ENCODE measurements around the gene COL15A1. TPM values are rescaled to one million over a fixed set of nuclear protein-coding genes. Genes with fewer than 3 reads are reported as not detected.

Gene COL15A1
- total and polyA plus RNA-seq, 2 of the 8 experiments (the other 6 are each of a cell fraction or from before 2014, with no cell fraction given) = 0.12 to 0.15 TPM

GRCh38 chr9:99085949-99086948 lies 142.5 kb downstream of the COL15A1 start:
- H3K9me3 ChIP-seq (ENCODE audit: insufficient read depth in 2 of 2, low read depth in 1 of 2, low read length in 1 of 2) = peaks cover 9 to 10% of the 10 kb centered on the region in 2 experiments; a peak in 3 of 4 replicates
- no peak overlapping the region for H3K4me3 ChIP-seq (ENCODE audit: extremely low read depth in 1 of 4, insufficient read depth in 2 of 4, low read depth in 3 of 4, low read length in 4 of 4)
- no peak overlapping the region for H2BK20ac ChIP-seq (ENCODE audit: low read length)
- H2AK5ac ChIP-seq (ENCODE audit: low read depth, low read length) = no peak overlapping the region
- no peaks in the 10 kb centered on the region for H3K23me2 ChIP-seq (ENCODE audit: low read depth, low read length)
- H4K8ac ChIP-seq (ENCODE audit: extremely low read depth, insufficient read depth, low read length) = no peak overlapping the region
- no peak overlapping the region for H3K18ac ChIP-seq (ENCODE audit: extremely low read depth, low read length)
- H2BK15ac ChIP-seq (ENCODE audit: low read length) = no peak overlapping the region
- H3K4me2 ChIP-seq (ENCODE audit: insufficient read depth in 1 of 2, low read depth in 2 of 2, low read length in 2 of 2) = no peak overlapping the region
- H3K14ac ChIP-seq (ENCODE audit: insufficient read length) = no peak overlapping the region
- H3K27ac ChIP-seq (ENCODE audit: low read depth, low read length) = no peak overlapping the region
- no peak overlapping the region for H3K4ac ChIP-seq (replicated peaks; ENCODE audit: insufficient read length, low read depth, low read length)
- ChIA-PET CTCF (ENCODE audit: partially characterized antibody) (interaction anchor here (0.9 kb wide), 1 partner anchor 57 kb away, joined by 4 read pairs; no protein-coding TSS in a partner anchor), POLR2A (ENCODE audit: partially characterized antibody) (no interaction called here)
- WGBS, 2 experiments (ENCODE audit: extremely low coverage in 1 of 2, insufficient coverage in 1 of 2, insufficient read length in 1 of 2, insufficient replicate concordance in 2 of 2, low coverage in 1 of 2, low lambda C conversion rate in 2 of 2, missing lambda C conversion rate in 1 of 2) = 82% methylated on average over 12 of the region's 12 CpGs; no CpG with 5 or more reads in 1 of the 2 experiments
- no peaks in the 10 kb centered on the region for H3K27me3 ChIP-seq (replicated peaks in 1 of 4; ENCODE audit: control insufficient read depth in 3 of 4, extremely low read depth in 1 of 4, insufficient read depth in 3 of 4, low read length in 3 of 4)
- H4K20me1 ChIP-seq (replicated peaks in 1 of 2; ENCODE audit: control insufficient read depth in 1 of 2, insufficient read depth in 2 of 2, low read length in 2 of 2) = no peaks in the 10 kb centered on the region
- H3K79me1 ChIP-seq (ENCODE audit: low read depth, low read length) = no peaks in the 10 kb centered on the region
- H2BK120ac ChIP-seq (replicated peaks; ENCODE audit: low read depth, low read length) = no peak overlapping the region
- no peak overlapping the region for H3K23ac ChIP-seq (ENCODE audit: insufficient read length)
- 0 out of 2 replicates have a peak overlapping the region, but pooled peaks have one; percentile 9 for H2AFZ ChIP-seq (ENCODE audit: low read length)
- no peaks in the 10 kb centered on the region for H3K79me2 ChIP-seq (ENCODE audit: control insufficient read depth in 1 of 2, insufficient read depth in 2 of 2, low read length in 2 of 2)
- no peak overlapping the region for H2BK12ac ChIP-seq (ENCODE audit: low read depth, low read length)
- H4K91ac ChIP-seq (replicated peaks; ENCODE audit: insufficient read length, low read length) = no peak overlapping the region
- DNase-seq (ENCODE audit: low read depth in 1 of 2, low spot score in 2 of 2) (no peak), FAIRE-seq (no peak)
- no peak overlapping the region for H2BK5ac ChIP-seq (ENCODE audit: low read depth, low read length)
- no peak overlapping the region for H3K56ac ChIP-seq (replicated peaks; ENCODE audit: insufficient read length, low read depth, low read length)
- H3K4me1 ChIP-seq (replicated peaks in 1 of 4; ENCODE audit: control insufficient read depth in 3 of 4, insufficient read depth in 4 of 4, low read length in 3 of 4) = no peaks in the 10 kb centered on the region
- H4K5ac ChIP-seq (ENCODE audit: insufficient read length, low read depth, low read length) = no peak overlapping the region
- TF ChIP-seq POU5F1 (IDR thresholded peaks at IDR 0.05; ENCODE audit: low read depth, low read length) (no peak), TAF7 (optimal IDR thresholded peaks at IDR 0.05; ENCODE audit: borderline replicate concordance, low read depth, low read length) (no peak)
- no peak overlapping the region for H3K9ac ChIP-seq (replicated peaks in 1 of 4; ENCODE audit: extremely low read depth in 1 of 4, low read depth in 3 of 4, low read length in 3 of 4)
- no peaks in the 10 kb centered on the region for H3K36me3 ChIP-seq (ENCODE audit: control insufficient read depth in 2 of 4, insufficient read depth in 4 of 4, low read length in 3 of 4)

Measured in H1 (cell line).